KBM-7 (cell line): Measurements from ENCODE around the gene FXYD7.

Experiments used
- DNase-seq: peaks from one replicate; pipeline ENCODE4 v3.0.0-alpha.2; 2015
- in situ Hi-C: fragments of 300-500 bp; cut with MboI; formaldehyde crosslinking; loops from 2 replicates; pipeline ENCODE4 v1.14.3; 2020; ENCODE audit warnings: low sequenced_read_pairs, low pct_unique_long_range_greater_than_20kb, mixed read lengths

Gene FXYD7

DNA sequence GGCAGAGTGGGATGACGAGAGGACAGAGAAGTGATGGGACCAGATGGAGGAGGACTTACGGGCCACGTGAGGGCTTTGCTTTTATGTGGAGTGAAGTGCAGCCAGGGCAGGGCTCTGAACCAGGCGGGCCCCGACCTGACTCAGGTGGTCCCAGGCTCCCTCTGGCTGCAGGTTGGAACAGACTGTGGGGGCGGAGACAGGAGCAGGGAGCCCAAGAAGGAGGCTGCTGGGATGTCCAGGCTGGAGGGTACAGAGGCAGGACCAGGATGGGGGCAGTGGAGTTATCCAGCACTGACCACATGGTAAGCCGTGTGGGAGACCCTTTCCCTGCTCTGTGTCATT, 13.6 kb downstream of the FXYD7 start:
- no peak for DNase-seq
- in situ Hi-C loops: no loop called here

DNA sequence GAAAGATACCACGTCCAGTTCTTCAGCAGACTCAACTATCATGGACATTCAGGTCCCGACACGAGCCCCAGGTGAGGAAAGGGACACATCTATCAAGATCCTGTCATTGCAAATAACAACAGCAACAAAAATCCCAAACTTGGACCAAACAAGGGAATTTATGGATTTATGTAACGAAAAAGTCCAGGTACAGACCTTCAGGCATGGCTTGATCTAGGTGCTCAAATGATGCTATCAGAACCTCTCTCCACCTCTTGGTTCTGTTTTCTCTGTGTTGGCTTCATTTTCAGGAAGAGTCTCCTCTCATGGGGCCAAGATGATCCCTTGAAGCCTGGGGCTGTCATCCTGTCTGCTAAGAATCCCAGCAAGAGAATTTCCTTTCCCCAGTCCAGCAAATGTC, 14.4 kb downstream of the FXYD7 start:
- no peak for DNase-seq
- in situ Hi-C loops: no loop called here

DNA sequence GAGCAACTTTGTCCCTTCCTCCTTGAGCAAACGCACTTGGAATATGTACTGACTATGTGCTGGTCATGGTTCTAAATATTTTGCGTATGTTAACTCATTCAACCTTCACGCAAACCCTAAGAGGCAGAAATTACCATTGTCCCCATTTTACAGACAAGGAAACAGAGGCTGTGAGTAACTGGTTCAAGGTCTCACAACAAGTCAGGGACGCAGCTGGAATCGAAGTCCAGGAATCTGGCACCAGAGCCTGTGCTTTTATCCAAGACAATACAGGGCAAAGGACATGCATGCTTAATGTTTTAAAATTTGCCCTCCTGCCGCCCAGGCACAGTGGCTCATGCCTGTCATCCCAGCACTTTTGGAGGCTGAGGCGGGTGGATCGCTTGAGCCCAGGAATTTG, 16.6 kb downstream of the FXYD7 start:
- in situ Hi-C loops: no loop called here
- DNase-seq: no peak

DNA sequence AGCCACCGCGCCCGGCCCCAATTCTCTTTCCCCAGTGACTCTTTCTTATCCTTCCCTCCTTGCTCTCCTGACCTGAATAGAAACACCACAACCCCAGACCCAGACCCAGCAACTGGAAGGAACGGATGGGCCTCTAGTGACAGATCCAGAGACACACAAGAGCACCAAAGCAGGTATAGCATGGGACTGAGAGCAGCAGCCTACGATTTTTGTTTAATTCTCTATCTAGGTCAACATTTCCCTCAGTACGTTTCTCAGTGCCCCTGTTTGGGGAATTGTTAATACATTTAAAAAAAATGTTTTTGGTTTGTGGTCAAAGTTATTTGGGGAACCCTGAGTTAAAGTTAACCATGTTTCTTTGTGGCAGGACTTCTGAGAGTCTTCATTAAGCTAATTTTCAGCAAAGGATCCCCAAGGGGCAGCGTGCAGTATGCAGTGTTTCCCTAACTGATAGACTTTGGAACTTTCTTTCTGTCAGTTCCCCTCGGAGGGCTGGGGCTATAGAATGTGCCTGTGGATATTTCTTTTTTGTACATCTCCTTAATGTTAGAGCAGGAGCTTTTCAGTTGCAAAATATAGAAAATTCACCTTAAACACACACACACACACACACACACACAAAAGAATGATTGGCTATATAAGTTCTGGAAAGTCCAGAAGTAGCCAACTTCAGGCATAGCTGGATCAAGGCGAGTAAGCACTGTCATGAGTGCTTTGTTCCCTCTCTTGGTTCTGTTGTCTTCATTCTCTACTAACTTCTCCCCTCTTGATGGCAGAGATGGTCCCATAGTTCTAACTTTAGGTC, 17.8 kb downstream of the FXYD7 start:
- in situ Hi-C loops: no loop called here
- no peak for DNase-seq

DNA sequence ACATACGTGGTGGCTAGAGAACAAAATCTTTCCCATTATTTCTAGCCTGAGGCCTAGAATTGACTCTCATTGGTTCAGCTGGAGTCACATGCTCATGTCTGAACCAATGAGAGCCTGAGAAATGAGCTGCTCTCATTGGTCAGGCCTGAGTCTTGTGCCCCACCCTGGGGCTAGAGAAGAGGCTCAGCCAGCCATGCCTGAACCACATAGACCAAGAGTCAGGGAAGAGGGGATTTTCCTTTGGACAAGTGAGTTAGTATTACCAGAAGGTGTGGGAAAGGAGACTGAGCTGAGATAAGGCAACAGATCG, 18.3 kb downstream of the FXYD7 start:
- no peak for DNase-seq
- in situ Hi-C loops: no loop called here

DNA sequence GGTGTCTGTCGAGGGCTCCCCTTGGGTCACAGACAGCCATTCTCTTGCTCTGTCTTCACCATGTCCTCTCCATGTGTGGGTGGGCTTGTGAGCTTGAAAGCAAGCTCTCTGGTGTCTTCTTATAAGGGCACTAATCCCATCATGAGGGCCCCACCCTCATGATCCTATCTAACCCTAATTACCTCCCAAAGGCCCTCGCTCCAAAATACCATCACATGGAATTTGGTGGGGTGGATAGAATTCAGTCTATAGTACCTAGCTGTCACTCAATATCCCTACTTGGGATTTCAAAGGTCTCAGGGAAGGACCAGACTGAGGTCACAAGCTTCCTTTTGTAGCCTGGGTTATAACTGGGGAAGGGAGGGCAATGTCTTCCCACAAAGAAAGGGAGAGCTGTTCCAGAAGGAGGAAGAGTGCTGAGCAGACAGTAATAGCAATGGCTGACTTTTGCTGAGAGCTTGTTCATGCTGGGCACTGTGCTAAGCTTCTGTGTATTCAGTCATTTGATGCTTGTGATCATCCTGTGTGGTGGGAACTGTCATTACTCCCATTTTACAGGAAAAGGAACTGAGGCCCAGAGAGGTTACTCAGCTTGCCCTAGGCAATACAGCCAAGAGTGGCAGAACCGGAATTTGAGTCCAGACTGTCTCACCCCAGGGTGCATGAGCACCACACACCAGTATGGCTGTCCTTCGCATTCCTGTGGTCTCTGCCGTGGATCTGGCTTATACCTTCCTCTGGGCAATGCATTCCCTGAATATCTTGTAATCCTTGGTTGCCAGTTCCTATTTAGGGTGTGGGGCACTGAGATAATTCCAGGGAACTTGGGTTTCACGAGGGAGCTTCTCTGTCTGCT, 19.6 kb downstream of the FXYD7 start:
- in situ Hi-C loops: no loop called here
- no peak for DNase-seq

DNA sequence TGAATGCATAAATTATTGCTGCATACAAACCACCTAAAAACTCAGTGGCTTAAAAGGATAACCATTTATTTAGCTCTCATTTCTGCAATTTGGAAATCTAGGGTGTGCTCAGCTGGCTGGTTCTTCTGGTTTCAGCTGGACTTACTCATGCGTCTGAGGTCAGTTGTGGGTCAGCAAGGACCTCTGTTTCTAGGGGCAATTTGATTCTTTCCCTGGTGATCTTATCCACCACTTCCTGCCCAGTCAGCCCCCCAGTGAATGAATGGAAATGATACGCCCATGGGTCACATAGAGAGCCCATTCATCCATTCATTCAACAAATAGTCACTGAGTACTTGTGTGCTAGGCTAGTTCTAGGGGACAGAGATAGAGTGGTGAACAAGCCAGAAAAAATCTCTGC, 21.4 kb downstream of the FXYD7 start:
- no peak for DNase-seq
- in situ Hi-C loops: no loop called here

DNA sequence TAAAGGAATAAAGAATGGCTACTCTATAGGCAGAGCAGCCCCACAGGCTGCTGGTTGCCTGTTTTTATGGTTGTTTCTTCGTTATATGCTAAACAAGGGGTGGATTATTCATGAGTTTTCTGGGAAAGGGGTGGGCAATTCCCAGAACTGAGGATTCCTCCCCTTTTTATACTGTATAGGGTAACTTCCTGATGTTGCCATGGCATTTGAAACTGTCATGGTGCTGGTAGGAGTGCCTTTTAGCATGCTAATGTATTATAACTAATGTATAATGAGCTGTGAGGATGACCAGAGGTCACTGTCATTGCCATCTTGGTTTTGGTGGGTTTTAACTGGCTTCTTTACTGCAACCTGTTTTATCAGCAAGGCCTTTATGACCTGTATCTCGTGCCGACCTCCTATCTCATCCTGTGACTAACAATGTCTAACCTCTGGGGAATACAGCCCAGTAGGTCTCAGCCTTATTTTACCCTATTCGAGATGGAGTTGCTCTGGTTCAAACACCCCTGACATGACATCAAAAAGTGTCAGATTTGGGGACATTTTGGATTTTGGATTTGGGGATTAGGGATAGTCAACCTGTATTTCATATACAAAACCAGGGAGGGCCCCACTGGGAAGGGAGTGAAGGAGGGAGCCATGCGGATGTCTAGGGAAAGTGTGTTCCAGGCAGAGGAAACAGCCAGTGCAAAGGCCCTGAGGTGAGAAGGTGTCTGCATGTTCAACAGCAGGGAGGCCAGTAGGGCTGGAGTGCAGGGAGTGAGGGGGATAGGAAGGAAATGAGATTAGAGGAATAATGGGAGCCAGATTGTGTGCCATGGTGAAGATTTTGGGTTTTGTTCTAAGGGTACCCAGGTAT, 22.4 kb downstream of the FXYD7 start:
- DNase-seq: no peak
- in situ Hi-C loops: no loop called here

DNA sequence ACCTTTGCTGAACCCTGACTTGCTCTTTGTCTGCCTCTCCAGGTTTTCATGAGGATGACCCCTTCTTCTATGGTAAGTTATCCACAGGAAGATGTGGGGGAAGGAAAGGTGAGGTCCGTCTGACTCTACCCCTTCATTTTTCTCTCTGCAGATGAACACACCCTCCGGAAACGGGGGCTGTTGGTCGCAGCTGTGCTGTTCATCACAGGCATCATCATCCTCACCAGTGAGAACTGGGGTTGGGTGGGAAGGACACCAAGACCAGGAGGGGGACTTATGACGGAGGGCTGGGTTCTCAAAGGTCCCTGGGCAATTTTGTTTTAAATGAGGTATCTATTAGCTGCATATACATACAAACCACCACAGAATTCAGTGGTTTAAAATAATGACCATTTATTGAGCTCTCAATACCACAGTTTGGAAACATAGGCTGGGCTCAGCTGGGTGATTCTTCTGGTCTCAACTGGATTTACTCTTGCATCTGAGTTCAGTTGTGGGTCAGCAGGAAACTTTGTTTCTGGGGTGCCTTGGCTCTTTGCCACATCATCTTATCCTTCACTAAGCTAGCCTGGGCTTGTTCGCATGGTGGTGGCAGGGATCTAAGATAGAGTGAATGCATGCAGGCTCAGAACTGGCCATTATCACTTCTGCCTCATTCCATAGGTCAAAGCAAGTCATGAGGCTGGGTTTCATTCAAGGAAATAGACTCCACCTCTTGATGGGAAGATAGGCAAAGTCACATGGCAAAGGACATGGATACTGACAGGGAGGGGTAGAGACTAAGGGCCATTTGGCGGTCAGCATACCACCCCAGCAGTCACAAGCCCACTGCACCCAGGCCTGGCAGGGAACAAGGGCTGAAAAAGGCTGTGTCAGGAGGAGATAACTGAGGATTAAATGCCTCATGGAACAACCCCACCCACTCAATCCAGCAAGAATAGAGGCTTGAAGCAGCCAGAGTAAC, 23.3 kb downstream of the FXYD7 start:
- in situ Hi-C loops: no loop called here
- DNase-seq: no peak

DNA sequence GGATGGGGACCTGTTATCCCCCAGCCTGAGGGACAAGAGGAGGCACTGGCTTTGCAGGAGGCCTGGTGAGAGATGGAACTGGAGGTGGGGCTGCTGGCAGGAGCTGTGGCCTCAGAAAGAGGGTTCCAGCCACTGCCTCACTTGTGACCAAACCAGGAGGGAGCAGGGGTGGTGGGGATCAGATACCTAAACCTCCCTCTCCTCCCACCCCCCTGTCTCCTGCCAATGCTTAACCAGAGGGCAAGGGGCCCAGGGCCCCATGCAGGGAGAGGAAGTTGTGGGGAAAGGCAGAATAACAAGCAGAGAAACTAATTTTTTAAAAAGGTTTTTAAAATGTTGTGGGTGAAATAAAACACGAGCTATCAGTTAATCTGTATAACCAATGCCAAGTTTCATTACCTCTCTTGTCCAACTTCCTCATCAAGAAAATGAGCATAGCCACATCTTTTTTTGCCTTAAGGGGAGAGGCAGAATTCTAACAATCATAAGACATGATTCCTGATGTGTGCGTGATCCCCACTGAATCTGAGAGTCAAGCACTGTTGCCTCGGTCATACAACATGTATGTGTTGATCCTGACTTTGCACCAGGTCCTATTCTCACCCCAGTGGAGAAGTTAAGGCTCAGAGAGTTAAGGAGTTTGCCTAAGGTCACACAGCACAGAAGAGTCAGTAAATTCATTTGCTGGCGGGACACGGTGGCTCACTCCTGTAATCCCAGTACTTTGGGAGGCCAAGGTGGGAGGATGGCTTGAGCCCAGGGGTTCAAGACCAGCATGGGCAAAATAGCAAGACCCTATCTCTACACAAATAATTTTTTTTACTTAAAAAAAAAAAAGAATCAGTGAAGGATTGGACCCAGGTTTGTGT, 24.4 kb downstream of the FXYD7 start:
- in situ Hi-C loops: no loop called here
- peak; percentile 89 for DNase-seq

DNA sequence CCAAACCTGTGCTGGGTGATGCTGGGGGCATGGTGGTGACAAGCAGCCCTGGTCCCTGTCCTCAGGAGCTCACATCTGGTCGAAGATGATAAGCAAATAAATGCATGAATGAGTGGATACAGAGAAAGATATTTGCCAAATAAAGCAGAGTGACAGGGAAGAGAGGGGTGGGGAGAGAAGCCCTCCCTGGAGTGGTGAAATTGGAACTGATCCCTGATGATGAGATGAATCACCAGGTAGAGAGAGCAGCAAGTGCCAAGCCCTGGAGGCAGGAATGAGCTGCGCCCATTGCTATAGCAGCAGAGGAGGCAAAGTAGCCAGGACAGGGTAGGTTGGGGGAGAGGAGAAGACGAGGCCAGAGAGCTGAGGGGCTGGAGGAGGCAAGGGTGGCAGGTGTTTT, 25.1 kb downstream of the FXYD7 start:
- no peak for DNase-seq
- in situ Hi-C loops: no loop called here

DNA sequence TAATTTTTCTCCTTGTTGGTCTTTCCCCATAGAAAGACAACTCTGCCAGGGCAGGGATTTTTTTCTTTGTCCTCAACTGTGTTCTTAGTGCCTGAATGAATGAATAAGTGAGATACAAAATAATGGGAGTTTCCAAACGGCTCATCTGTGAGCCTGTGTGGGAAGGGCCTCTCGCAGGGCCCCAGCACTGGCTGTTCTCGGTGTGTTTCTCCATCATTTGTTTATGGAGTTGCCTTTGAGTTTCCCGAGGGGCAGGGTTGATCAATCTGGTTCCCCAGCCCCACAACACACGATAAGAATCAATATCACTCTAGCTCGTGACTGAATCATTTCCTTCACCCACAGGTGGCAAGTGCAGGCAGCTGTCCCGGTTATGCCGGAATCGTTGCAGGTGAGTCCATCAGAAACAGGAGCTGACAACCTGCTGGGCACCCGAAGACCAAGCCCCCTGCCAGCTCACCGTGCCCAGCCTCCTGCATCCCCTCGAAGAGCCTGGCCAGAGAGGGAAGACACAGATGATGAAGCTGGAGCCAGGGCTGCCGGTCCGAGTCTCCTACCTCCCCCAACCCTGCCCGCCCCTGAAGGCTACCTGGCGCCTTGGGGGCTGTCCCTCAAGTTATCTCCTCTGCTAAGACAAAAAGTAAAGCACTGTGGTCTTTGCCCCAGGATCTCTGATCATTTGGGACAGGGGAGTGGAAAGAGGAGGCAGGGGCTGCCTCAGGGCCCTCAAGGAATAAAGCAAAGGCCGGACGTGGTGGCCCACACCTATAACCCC, 26.4 kb downstream of the FXYD7 start:
- in situ Hi-C loops: no loop called here
- no peak for DNase-seq

DNA sequence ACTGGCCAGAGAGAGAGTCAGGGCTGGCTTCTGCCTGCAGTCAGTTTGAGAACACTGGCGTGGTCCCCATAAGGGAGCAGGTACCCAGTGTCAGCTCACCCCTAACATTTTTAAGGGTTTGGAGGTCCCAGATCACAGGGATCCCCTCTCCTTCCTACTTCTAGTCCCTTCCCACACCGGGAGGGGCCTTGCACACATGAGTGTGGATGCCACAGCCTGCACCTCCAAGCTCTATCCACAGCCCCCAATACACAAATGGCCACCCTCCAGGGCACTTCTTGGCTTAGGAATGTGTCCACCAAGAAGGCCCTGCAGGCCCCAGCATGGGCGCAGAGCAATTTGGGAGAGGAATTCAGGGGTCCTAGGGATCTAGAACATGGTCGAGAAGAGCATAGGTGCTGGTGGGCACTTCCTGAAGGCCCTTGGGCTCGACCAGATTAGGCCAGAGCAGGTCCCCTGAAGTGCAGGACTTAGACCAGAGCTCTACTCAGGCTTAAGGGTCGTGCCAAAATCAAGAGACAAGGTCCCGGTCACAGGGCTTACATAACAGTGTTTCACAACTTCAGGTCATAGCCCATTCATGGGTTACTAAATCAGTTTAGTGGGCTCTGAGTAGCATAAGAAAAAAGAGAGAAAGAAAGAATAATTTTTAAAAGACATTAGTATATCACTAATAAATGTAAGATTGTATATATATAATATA, 27.5 kb downstream of the FXYD7 start:
- in situ Hi-C loops: no loop called here
- DNase-seq: no peak

DNA sequence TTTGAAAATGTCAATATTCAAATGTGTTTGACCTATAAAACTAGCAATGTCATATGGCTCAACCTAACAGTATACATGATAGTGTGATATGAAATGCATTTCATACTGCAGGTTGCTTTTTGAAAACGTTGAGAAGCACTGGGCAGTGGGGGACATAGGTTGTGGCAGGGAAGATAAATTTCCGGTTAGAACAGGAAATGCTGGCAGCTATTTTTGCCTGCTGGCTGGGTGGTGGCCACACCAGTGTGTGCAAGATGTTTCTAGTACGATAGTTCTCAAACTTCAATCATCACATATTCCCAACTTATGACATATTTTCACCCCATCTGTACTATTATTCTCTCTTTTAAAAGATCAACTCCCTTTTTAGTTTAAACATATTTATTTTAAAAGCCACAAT, 28.7 kb downstream of the FXYD7 start:
- in situ Hi-C loops: no loop called here

DNA sequence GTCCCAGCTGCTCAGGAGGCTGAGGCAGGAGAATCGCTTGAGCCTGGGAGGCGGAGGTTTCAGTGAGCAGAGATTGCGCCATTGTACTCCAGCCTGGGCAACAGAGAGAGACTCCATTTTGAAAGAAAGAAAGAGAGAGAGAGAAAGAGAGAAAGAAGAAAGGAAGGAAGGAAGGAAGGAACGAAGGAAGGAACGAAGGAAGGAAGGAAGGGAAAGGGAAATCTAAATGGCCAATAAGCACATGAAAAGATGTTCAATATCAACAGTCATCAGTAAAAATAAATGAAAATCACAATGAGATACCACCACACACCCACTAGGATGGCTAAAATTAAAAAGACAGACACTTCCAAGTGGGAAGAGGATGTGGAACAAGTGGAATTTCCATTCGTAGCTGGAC, 31.2 kb downstream of the FXYD7 start:
- in situ Hi-C loops: no loop called here

More for the DNA sequence above, 28.7 kb downstream of the FXYD7 start:
- DNase-seq: no peak

DNA sequence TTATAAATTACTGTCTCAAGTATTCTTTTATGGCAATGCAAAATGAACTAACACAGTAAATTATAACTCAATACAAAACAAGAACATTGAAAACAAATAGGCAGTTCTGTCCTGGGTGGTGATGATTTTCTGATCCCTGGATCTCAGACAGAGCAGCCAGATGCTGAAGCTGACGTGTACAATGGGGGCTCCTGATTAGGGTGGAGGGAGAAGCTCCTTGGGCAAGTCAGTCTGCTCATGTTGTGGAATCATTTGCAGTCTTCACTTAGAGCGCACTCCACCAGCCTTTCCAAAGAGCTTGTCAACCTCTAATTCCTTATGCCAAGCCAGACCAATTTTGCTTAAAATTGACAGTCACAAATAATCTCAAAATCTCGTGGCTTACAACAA, 33.1 kb downstream of the FXYD7 start:
- no peak for DNase-seq
- in situ Hi-C loops: no loop called here

More for the DNA sequence above, 31.2 kb downstream of the FXYD7 start:
- no peak for DNase-seq
